Fibroblast of lung (primary cell): ENCODE measurements around the gene PSMD10. TPM values are rescaled to one million over a fixed set of nuclear protein-coding genes. Genes with fewer than 3 reads are reported as not detected.
A peak's percentile ranks its signal among the peaks of the same experiment; 100 is the strongest.

ENCODE experiments used
- DNase-seq, 2 donors: peaks; one replicate each; pipeline versions ENCODE4 v3.0.0 to v3.0.0-alpha.2; 2010; ENCODE audit warnings: low read depth in 2 of 2
- H2AFZ ChIP-seq: 2 replicates; pipeline ENCODE4 v1.5.1; 2012; ENCODE audit warnings: low read length, control low read depth, inconsistent platforms
- H3K27ac ChIP-seq: 2 replicates; pipeline ENCODE4 v1.5.1; 2011; ENCODE audit warnings: low read length, control low read depth; ENCODE audit not compliant: insufficient read depth
- H3K27me3 ChIP-seq: 2 replicates; pipeline ENCODE4 v1.5.1; 2011; ENCODE audit warnings: mild to moderate bottlenecking, low read length; ENCODE audit not compliant: control insufficient read depth, insufficient read depth
- H3K36me3 ChIP-seq: 2 replicates; pipeline ENCODE4 v1.5.1; 2011; ENCODE audit warnings: low read length; ENCODE audit not compliant: control insufficient read depth, insufficient read depth
- H3K4me1 ChIP-seq: 2 replicates; pipeline ENCODE4 v1.5.1; 2011; ENCODE audit warnings: low read length; ENCODE audit not compliant: control insufficient read depth, insufficient read depth; ENCODE audit errors: extremely low read depth
- H3K4me2 ChIP-seq: 2 replicates; pipeline ENCODE4 v1.5.1; 2011; ENCODE audit warnings: low read length, control low read depth; ENCODE audit not compliant: insufficient read depth; ENCODE audit errors: extremely low read depth
- H3K4me3 ChIP-seq, 4 experiments: fragments of 200-600 bp in 1 of 4; sonication (generic) in 1 of 4; replicated peaks in 1 of 4; 2 replicates each; pipeline ENCODE4 v1.5.1; 2011 to 2016; ENCODE audit warnings: low read length in 4 of 4, low read depth in 3 of 4, mild to moderate bottlenecking in 3 of 4, control low read depth in 2 of 4, inconsistent platforms in 1 of 4, mixed read lengths in 1 of 4; ENCODE audit not compliant: insufficient read depth in 1 of 4; ENCODE audit errors: control extremely low read depth in 1 of 4
- H3K79me2 ChIP-seq: 2 replicates; pipeline ENCODE4 v1.5.1; 2012; ENCODE audit warnings: mild to moderate bottlenecking, low read length, inconsistent platforms; ENCODE audit not compliant: control insufficient read depth, insufficient read depth
- H3K9ac ChIP-seq: 2 replicates; pipeline ENCODE4 v1.5.1; 2011; ENCODE audit warnings: mild to moderate bottlenecking, low read length, control low read depth; ENCODE audit not compliant: insufficient read depth
- H3K9me3 ChIP-seq: 2 replicates; pipeline ENCODE4 v1.5.1; 2012; ENCODE audit warnings: low read depth, low read length; ENCODE audit not compliant: control insufficient read depth, insufficient read depth
- H4K20me1 ChIP-seq: 2 replicates; pipeline ENCODE4 v1.5.1; 2011; ENCODE audit warnings: low read length; ENCODE audit not compliant: control insufficient read depth, insufficient read depth; ENCODE audit errors: extremely low read depth
- EZH2 ChIP-seq: IDR thresholded peaks from 2 replicates; pipeline ENCODE4 v1.5.1; 2012; ENCODE audit warnings: low read length, control low read depth, mild to moderate bottlenecking; ENCODE audit errors: missing control alignments
- polyA plus RNA-seq, 2 donors: library from polyadenylated mRNA; depleted of rRNA in 1 of 2; stranded (reverse) in 1 of 2; unstranded in 1 of 2; fragments of >200 nt; gene quantifications; 2 replicates each; pipeline ENCODE4 v1.2.1, GENCODE V29; 2011 to 2012; ENCODE audit warnings: missing spikeins in 1 of 2
- total RNA-seq: library from RNA; depleted of rRNA; stranded (reverse); fragments of >200 nt; gene quantifications from 2 replicates; pipeline ENCODE4 v1.2.1, GENCODE V29; 2014
- TF ChIP-seq, protein P1 (sequence below), 2 donors: IDR thresholded peaks in 1 of 2; conservative IDR thresholded peaks in 1 of 2; 1 replicate in 1 of 2; 2 replicates in 1 of 2; pipeline ENCODE4 v1.5.1; 2011 to 2012; ENCODE audit warnings: low read length in 2 of 2, control low read depth in 1 of 2, inconsistent platforms in 1 of 2, low read depth in 1 of 2, mild to moderate bottlenecking in 1 of 2

PSMD10 gene
- total and polyA plus RNA-seq, 2 donors (not counting 1 experiment from before 2014, with no cell fraction given), result 72.7 to 102 TPM

DNA sequence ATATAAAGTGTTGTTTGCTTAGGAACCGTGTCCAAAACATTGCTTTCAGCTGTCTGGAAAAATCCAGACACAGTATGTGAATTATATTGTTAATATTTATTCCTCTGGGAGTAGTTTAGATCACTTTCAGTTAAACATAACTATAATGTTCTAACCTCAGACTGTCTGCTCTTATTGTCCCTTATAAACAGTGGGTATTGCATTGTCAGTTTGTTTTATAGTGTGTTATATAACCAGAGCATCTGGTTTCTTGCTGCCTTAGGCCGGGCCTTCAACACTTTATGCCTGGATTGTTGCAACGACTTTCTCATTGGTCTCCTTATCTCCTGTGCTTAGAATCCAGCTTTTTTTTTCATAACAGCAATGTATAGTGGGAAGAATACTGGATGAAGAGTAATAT lies 26.6 kb upstream of the PSMD10 start:
- Histone ChIP-seq H3K27ac (no peak overlapping the region), H3K4me1 (no peaks in the 10 kb centered on the region), H3K4me3 (no peak overlapping the region), H2AFZ (no peak overlapping the region), H4K20me1 (no peaks in the 10 kb centered on the region), H3K9me3 (no peaks in the 10 kb centered on the region), H3K79me2 (no peaks in the 10 kb centered on the region), H3K4me2 (no peak overlapping the region), H3K9ac (no peak overlapping the region), H3K27me3 (no peaks in the 10 kb centered on the region), H3K36me3 (no peaks in the 10 kb centered on the region)
- TF ChIP-seq, protein P1, sequence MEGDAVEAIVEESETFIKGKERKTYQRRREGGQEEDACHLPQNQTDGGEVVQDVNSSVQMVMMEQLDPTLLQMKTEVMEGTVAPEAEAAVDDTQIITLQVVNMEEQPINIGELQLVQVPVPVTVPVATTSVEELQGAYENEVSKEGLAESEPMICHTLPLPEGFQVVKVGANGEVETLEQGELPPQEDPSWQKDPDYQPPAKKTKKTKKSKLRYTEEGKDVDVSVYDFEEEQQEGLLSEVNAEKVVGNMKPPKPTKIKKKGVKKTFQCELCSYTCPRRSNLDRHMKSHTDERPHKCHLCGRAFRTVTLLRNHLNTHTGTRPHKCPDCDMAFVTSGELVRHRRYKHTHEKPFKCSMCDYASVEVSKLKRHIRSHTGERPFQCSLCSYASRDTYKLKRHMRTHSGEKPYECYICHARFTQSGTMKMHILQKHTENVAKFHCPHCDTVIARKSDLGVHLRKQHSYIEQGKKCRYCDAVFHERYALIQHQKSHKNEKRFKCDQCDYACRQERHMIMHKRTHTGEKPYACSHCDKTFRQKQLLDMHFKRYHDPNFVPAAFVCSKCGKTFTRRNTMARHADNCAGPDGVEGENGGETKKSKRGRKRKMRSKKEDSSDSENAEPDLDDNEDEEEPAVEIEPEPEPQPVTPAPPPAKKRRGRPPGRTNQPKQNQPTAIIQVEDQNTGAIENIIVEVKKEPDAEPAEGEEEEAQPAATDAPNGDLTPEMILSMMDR (conservative IDR thresholded peaks at IDR 0.05 in 1 of 2, IDR thresholded peaks at IDR 0.05 in 1 of 2; ENCODE audit: low read depth in 1 of 2, low read length in 2 of 2), result no peak
- TF ChIP-seq EZH2, result no peak
- DNase-seq, result peak in 1 of 2 donors; percentile 25

DNA sequence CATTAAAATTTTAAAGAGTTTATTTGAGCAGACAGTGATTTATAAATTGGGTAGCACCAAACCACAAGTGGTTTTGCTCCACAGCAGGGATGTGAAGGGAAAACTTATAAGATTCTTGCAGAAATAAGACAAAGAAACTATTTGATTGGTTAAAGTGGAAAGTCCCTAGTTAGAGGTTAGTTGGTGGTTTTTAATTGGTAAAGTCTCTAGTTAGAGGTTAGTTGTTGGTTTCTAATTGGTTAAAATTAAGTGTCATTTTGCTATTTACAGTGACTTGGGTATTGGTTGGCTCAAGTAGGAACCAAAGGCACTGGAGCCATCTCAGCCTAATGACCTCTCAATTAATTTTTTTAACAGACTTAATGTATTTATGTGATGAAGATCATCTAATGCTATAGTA lies 23.2 kb upstream of the PSMD10 start:
- Histone ChIP-seq H3K4me3 (no peak overlapping the region), H3K79me2 (no peaks in the 10 kb centered on the region), H3K4me2 (no peak overlapping the region), H3K9ac (no peak overlapping the region), H4K20me1 (no peaks in the 10 kb centered on the region), H3K4me1 (no peaks in the 10 kb centered on the region), H3K9me3 (no peaks in the 10 kb centered on the region), H3K27ac (no peak overlapping the region), H3K36me3 (no peaks in the 10 kb centered on the region), H2AFZ (no peak overlapping the region), H3K27me3 (no peaks in the 10 kb centered on the region)
- DNase-seq, result no peak
- TF ChIP-seq, protein P1 (conservative IDR thresholded peaks at IDR 0.05 in 1 of 2, IDR thresholded peaks at IDR 0.05 in 1 of 2; ENCODE audit: low read depth in 1 of 2, low read length in 2 of 2), result no peak
- no peak for TF ChIP-seq EZH2

DNA sequence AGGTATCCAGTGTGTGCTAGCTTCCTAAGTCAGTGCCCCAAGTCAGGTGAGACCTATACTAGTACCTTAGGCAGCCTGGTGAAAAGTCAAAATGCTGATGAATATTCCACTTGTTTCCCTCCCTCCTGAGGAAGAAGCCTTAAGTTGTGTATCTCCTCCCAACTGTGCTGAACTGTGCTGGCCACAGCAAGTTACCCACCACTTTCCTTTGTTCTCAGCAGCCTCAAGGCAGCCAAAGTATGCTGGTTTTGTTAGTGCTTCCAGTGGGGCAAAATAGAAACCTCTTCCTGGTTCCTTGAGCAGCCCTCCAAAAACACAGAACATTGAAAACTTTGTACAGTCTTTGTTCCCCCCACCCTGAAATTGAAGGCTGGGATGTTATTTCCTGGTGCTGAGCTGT lies 14.1 kb upstream of the PSMD10 start:
- Histone ChIP-seq H4K20me1 (no peaks in the 10 kb centered on the region), H3K9me3 (no peaks in the 10 kb centered on the region), H3K27ac (no peak overlapping the region), H3K4me2 (no peak overlapping the region), H2AFZ (no peak overlapping the region), H3K9ac (no peak overlapping the region), H3K36me3 (no peaks in the 10 kb centered on the region), H3K4me1 (no peaks in the 10 kb centered on the region), H3K27me3 (no peaks in the 10 kb centered on the region), H3K4me3 (no peak overlapping the region), H3K79me2 (no peaks in the 10 kb centered on the region)
- no peak for DNase-seq
- TF ChIP-seq EZH2, result no peak
- TF ChIP-seq, protein P1 (conservative IDR thresholded peaks at IDR 0.05 in 1 of 2, IDR thresholded peaks at IDR 0.05 in 1 of 2; ENCODE audit: low read depth in 1 of 2, low read length in 2 of 2), result no peak
